Mucosa of stomach (tissue), 1 donor: ENCODE measurements around the gene HYAL2.
"Not testable (repeated sequence)": the region's sequence is repeated elsewhere in the genome, so short reads cannot be mapped to it uniquely, and the experiment has no call there.

Experiments used
- H3K27me3 ChIP-seq: one replicate; pipeline ENCODE4 v1.7.0; 2013; ENCODE audit warnings: mild to moderate bottlenecking, low read length; ENCODE audit not compliant: control insufficient read depth, insufficient read depth
- H3K36me3 ChIP-seq: one replicate; pipeline ENCODE4 v1.7.0; 2013; ENCODE audit warnings: low read length; ENCODE audit not compliant: control insufficient read depth, insufficient read depth
- H3K4me1 ChIP-seq: one replicate; pipeline ENCODE4 v1.7.0; 2013; ENCODE audit warnings: mild to moderate bottlenecking, low read length; ENCODE audit not compliant: control insufficient read depth, insufficient read depth
- H3K4me3 ChIP-seq: one replicate; pipeline ENCODE4 v1.7.0; 2013; ENCODE audit warnings: low read length
- H3K9ac ChIP-seq: one replicate; pipeline ENCODE4 v1.7.0; 2013; ENCODE audit warnings: mild to moderate bottlenecking, low read length, moderate library complexity
- H3K9me3 ChIP-seq: one replicate; pipeline ENCODE4 v1.7.0; 2013; ENCODE audit warnings: mild to moderate bottlenecking, low read length, moderate library complexity; ENCODE audit not compliant: control insufficient read depth
- donor health status: Pancreatic carcinoma.

Gene HYAL2

GRCh38 chr3:50314342-50314741 lies 8.2 kb downstream of the HYAL2 start:
- Histone ChIP-seq H3K4me3 (no peak overlapping the region), H3K36me3 (peaks cover 14% of the 10 kb centered on the region), H3K9ac (no peak overlapping the region), H3K9me3 (no peaks in the 10 kb centered on the region), H3K27me3 (no peaks in the 10 kb centered on the region), H3K4me1 (peaks cover 62% of the 10 kb centered on the region)

- not testable (repeated sequence) for H3K9ac ChIP-seq, H3K27me3 ChIP-seq, H3K9me3 ChIP-seq, H3K4me3 ChIP-seq, H3K36me3 ChIP-seq
- peaks cover 39% of the 10 kb centered on the region for H3K4me1 ChIP-seq
Observed at GRCh38 chr3:50312041-50312440, 10.5 kb downstream of the HYAL2 start.

GRCh38 chr3:50304601-50305000 lies 17.9 kb downstream of the HYAL2 start:
- H3K9me3 ChIP-seq = no peaks in the 10 kb centered on the region
- H3K36me3 ChIP-seq = no peaks in the 10 kb centered on the region
- no peaks in the 10 kb centered on the region for H3K27me3 ChIP-seq
- no peak overlapping the region for H3K4me3 ChIP-seq
- H3K4me1 ChIP-seq = peaks cover 39% of the 10 kb centered on the region
- H3K9ac ChIP-seq = no peak overlapping the region

GRCh38 chr3:50303013-50303815 lies 19.3 kb downstream of the HYAL2 start, which contains the start of gene HYAL1:
Gene HYAL1 (minus strand): TSS chr3:50303574. CDS start chr3:50302956, 618 bp downstream.
- Histone ChIP-seq H3K4me3 (peak within 1 kb of the TSS; percentile 62), H3K36me3 (no peaks in the 10 kb centered on the region), H3K27me3 (no peaks in the 10 kb centered on the region), H3K9ac (peak within 1 kb of the TSS; percentile 85), H3K4me1 (peaks cover 46% of the 10 kb centered on the region), H3K9me3 (no peaks in the 10 kb centered on the region)

- peak overlapping the region; percentile 62 for H3K4me3 ChIP-seq
- no peaks in the 10 kb centered on the region for H3K36me3 ChIP-seq
- H3K27me3 ChIP-seq = no peaks in the 10 kb centered on the region
- peaks cover 55% of the 10 kb centered on the region for H3K4me1 ChIP-seq
- H3K9me3 ChIP-seq = no peaks in the 10 kb centered on the region
- H3K9ac ChIP-seq = peak overlapping the region; percentile 85
Observed at GRCh38 chr3:50302095-50303012, 20.2 kb downstream of the HYAL2 start.

GRCh38 chr3:50300681-50301254 lies 21.8 kb downstream of the HYAL2 start:
- H3K4me1 ChIP-seq = peaks cover 57% of the 10 kb centered on the region
- no peaks in the 10 kb centered on the region for H3K27me3 ChIP-seq
- H3K9ac ChIP-seq = peak overlapping the region; percentile 46
- H3K4me3 ChIP-seq = no peak overlapping the region
- no peaks in the 10 kb centered on the region for H3K9me3 ChIP-seq
- H3K36me3 ChIP-seq = no peaks in the 10 kb centered on the region

- H3K27me3 ChIP-seq = no peaks in the 10 kb centered on the region
- peak overlapping the region; percentile 5 for H3K4me3 ChIP-seq
- peaks cover 57% of the 10 kb centered on the region for H3K4me1 ChIP-seq
- H3K9ac ChIP-seq = peak overlapping the region; percentile 46
- no peaks in the 10 kb centered on the region for H3K36me3 ChIP-seq
- H3K9me3 ChIP-seq = no peaks in the 10 kb centered on the region
Observed at GRCh38 chr3:50299929-50300680, 22.4 kb downstream of the HYAL2 start.

- H3K4me3 ChIP-seq = peak overlapping the region; percentile 5
- H3K27me3 ChIP-seq = no peaks in the 10 kb centered on the region
- H3K36me3 ChIP-seq = no peaks in the 10 kb centered on the region
- H3K4me1 ChIP-seq = peaks cover 57% of the 10 kb centered on the region
- H3K9ac ChIP-seq = peak overlapping the region; percentile 46
- H3K9me3 ChIP-seq = no peaks in the 10 kb centered on the region
Observed at GRCh38 chr3:50299638-50299928, 23.0 kb downstream of the HYAL2 start.

GRCh38 chr3:50298836-50299637 lies 23.5 kb downstream of the HYAL2 start, which contains the start of the genes HYAL3 and NAA80:
Gene HYAL3 (minus strand): TSS chr3:50299405. CDS start chr3:50295602, 3,803 bp downstream.
Gene NAA80 (minus strand): TSS chr3:50299405. CDS start chr3:50297463, 1,942 bp downstream.
- peaks cover 57% of the 10 kb centered on the region for H3K4me1 ChIP-seq
- peak within 1 kb of the TSS; percentile 72 for H3K4me3 ChIP-seq
- H3K27me3 ChIP-seq = no peaks in the 10 kb centered on the region
- peak within 1 kb of the TSS; percentile 82 for H3K9ac ChIP-seq
- no peaks in the 10 kb centered on the region for H3K9me3 ChIP-seq
- no peaks in the 10 kb centered on the region for H3K36me3 ChIP-seq

- no peaks in the 10 kb centered on the region for H3K9me3 ChIP-seq
- H3K27me3 ChIP-seq = no peaks in the 10 kb centered on the region
- no peaks in the 10 kb centered on the region for H3K36me3 ChIP-seq
- peak overlapping the region; percentile 72 for H3K4me3 ChIP-seq
- peaks cover 53% of the 10 kb centered on the region for H3K4me1 ChIP-seq
- H3K9ac ChIP-seq = peak overlapping the region; percentile 82
Observed at GRCh38 chr3:50297896-50298725, 24.4 kb downstream of the HYAL2 start.
